ENCODE results near the gene KLHL10.

GRCh38 chr17:41794540-41794975 is 43.1 kb upstream of the KLHL10 start:
- TF ChIP-seq CTCF (IDR thresholded peaks at IDR 0.05; ENCODE audit: low read depth, low read length, poor library complexity, severe bottlenecking) (no peak), EZH2phosphoT487 (IDR thresholded peaks at IDR 0.05; ENCODE audit: borderline replicate concordance, low read length) (no peak)

Measured in DOHH2 (cell line).